HCT116 (cell line): ENCODE results near the gene KXD1. TPM values are rescaled to one million over a fixed set of nuclear protein-coding genes. Genes with fewer than 3 reads are reported as not detected.

ENCODE experiments used
- ATAC-seq: fragments of 200-7000 bp; cut with Tn5 transposase; 2 replicates; pipeline ENCODE4 v1.9.1; 2020; ENCODE audit warnings: mild to moderate bottlenecking, moderate library complexity
- BruUV-seq: library from RNA; stranded (reverse); fragments of 400-500 nt; replicated peaks from 2 replicates; lab custom pipeline; 2021; lab: Mats Ljungman, UMichigan
- CTCF ChIA-PET: fragments of 300-600 bp; sonication (Branson Sonifier 250); formaldehyde crosslinking; loops from one replicate; lab custom pipeline; 2021; ENCODE audit warnings: antibody characterized with exemption; lab: Charles Lee
- POLR2A ChIA-PET: fragments of 300-600, 350-600 bp; sonication (Branson Sonifier 250); formaldehyde crosslinking; loops from one replicate; lab custom pipeline; 2021; ENCODE audit warnings: antibody characterized with exemption; lab: Charles Lee
- RAD21 ChIA-PET, 2 experiments: fragments of 300-600 bp; sonication (Branson Sonifier 250); formaldehyde crosslinking; loops; one replicate each; lab custom pipeline; 2023; ENCODE audit warnings: low total read pairs in 2 of 2; ENCODE audit not compliant: uncharacterized antibody in 2 of 2, unreplicated experiment in 2 of 2, low non-redundant PET in 1 of 2; lab: Charles Lee
- DNase-seq: peaks from one replicate; pipeline ENCODE4 v3.0.0-alpha.2; 2010; ENCODE audit warnings: low read depth, low spot score
- H2AFZ ChIP-seq: fragments of 200-600 bp; shearing (Covaris generic), sonication (generic); 2 replicates; pipeline ENCODE4 v1.6.1; 2017; ENCODE audit warnings: low read depth, mixed run types, mixed read lengths, antibody characterized with exemption, low read length; ENCODE audit not compliant: poor library complexity, severe bottlenecking
- H3K27ac ChIP-seq: 2 replicates; pipeline ENCODE4 v1.5.1; 2012; ENCODE audit warnings: low read depth, low read length
- H3K27me3 ChIP-seq: fragments of 200-600 bp; sonication (generic); 2 replicates; pipeline ENCODE4 v1.6.1; 2016; ENCODE audit warnings: mixed run types, low read length, mixed read lengths; ENCODE audit not compliant: insufficient read depth
- H3K36me3 ChIP-seq, 2 experiments: fragments of 200-500 bp in 1 of 2; fragments of 200-600 bp in 1 of 2; sonication (Bioruptor generic) in 1 of 2; sonication (generic) in 1 of 2; 2 replicates each; pipeline versions ENCODE4 v1.5.1 to v1.6.1; 2014 to 2016; ENCODE audit warnings: low read length in 2 of 2, inconsistent platforms in 1 of 2, mixed read lengths in 1 of 2, mixed run types in 1 of 2; ENCODE audit not compliant: insufficient read depth in 2 of 2, control insufficient read depth in 1 of 2
- H3K4me1 ChIP-seq, 2 experiments: fragments of 200-600 bp in 1 of 2; sonication (generic) in 1 of 2; 2 replicates each; pipeline versions ENCODE4 v1.5.1 to v1.6.1; 2012 to 2017; ENCODE audit warnings: low read length in 2 of 2, inconsistent platforms in 1 of 2, mild to moderate bottlenecking in 1 of 2, mixed read lengths in 1 of 2, mixed run types in 1 of 2, moderate library complexity in 1 of 2; ENCODE audit not compliant: insufficient read depth in 2 of 2, control insufficient read depth in 1 of 2
- H3K4me2 ChIP-seq: fragments of 200-600 bp; sonication (generic); 2 replicates; pipeline ENCODE4 v1.6.1; 2017; ENCODE audit warnings: mixed run types, low read length, mixed read lengths
- H3K4me3 ChIP-seq, 2 experiments: fragments of 200-600 bp in 1 of 2; sonication (generic) in 1 of 2; replicated peaks in 1 of 2; 2 replicates each; pipeline ENCODE4 v1.5.1; 2011 to 2016; ENCODE audit warnings: low read length in 2 of 2, control low read depth in 1 of 2, low read depth in 1 of 2, mild to moderate bottlenecking in 1 of 2, mixed read lengths in 1 of 2, mixed run types in 1 of 2
- H3K79me2 ChIP-seq: fragments of 200-600 bp; sonication (generic); 2 replicates; pipeline ENCODE4 v1.6.1; 2017; ENCODE audit warnings: mild to moderate bottlenecking, mixed run types, low read length, moderate library complexity, mixed read lengths; ENCODE audit not compliant: insufficient read depth
- H3K9ac ChIP-seq: fragments of 200-600 bp; sonication (generic); 2 replicates; pipeline ENCODE4 v1.6.1; 2016; ENCODE audit warnings: low read length, mixed read lengths
- H3K9me2 ChIP-seq: fragments of 200-600 bp; sonication (generic), shearing (Covaris generic); 2 replicates; pipeline ENCODE4 v1.6.1; 2017; ENCODE audit warnings: mixed run types, mild to moderate bottlenecking, moderate library complexity; ENCODE audit not compliant: insufficient read depth
- H3K9me3 ChIP-seq, 2 experiments: fragments of 200-500 bp in 1 of 2; fragments of 200-600 bp in 1 of 2; sonication (Bioruptor generic) in 1 of 2; sonication (generic) in 1 of 2; 2 replicates each; pipeline ENCODE4 v1.6.1; 2014 to 2017; ENCODE audit warnings: low read length in 2 of 2, mixed read lengths in 2 of 2, inconsistent platforms in 1 of 2, low read depth in 1 of 2, mild to moderate bottlenecking in 1 of 2, mixed run types in 1 of 2, moderate library complexity in 1 of 2; ENCODE audit not compliant: control insufficient read depth in 1 of 2, insufficient read depth in 1 of 2
- H4K20me1 ChIP-seq: fragments of 200-600 bp; sonication (generic), shearing (Covaris generic); 2 replicates; pipeline ENCODE4 v1.6.1; 2017; ENCODE audit warnings: mixed run types, mild to moderate bottlenecking, moderate library complexity; ENCODE audit not compliant: insufficient read depth
- CEBPB ChIP-seq: IDR thresholded peaks from 2 replicates; pipeline ENCODE4 v1.6.1; 2012; ENCODE audit warnings: low read depth
- FOSL1 ChIP-seq: IDR thresholded peaks from 2 replicates; pipeline ENCODE4 v1.6.1; 2012; ENCODE audit warnings: low read depth
- JUND ChIP-seq: IDR thresholded peaks from 2 replicates; pipeline ENCODE4 v1.6.1; 2012
- POLR2AphosphoS5 ChIP-seq: IDR thresholded peaks from 2 replicates; pipeline ENCODE4 v1.6.1; 2011; ENCODE audit warnings: mild to moderate bottlenecking, low read depth, low read length, moderate library complexity
- SIN3A ChIP-seq: IDR thresholded peaks from 2 replicates; pipeline ENCODE4 v1.6.1; 2012; ENCODE audit warnings: low read depth
- SP1 ChIP-seq: IDR thresholded peaks from 2 replicates; pipeline ENCODE4 v1.6.1; 2012; ENCODE audit warnings: low read depth
- TCF7L2 ChIP-seq: IDR thresholded peaks from 2 replicates; pipeline ENCODE4 v1.7.0; 2011; ENCODE audit warnings: borderline replicate concordance, inconsistent platforms; ENCODE audit not compliant: insufficient read depth, insufficient read length; ENCODE audit errors: extremely low read depth
- YY1 ChIP-seq: IDR thresholded peaks from 2 replicates; pipeline ENCODE4 v1.6.1; 2011; ENCODE audit warnings: low read length, low read depth, moderate library complexity, mild to moderate bottlenecking; ENCODE audit not compliant: insufficient replicate concordance; ENCODE audit errors: extremely low read depth
- ZNF274 ChIP-seq: fragments of 200-500 bp; sonication (Bioruptor generic); IDR thresholded peaks from 2 replicates; pipeline ENCODE4 v1.6.1; 2014; ENCODE audit warnings: mild to moderate bottlenecking, low read depth, low read length, inconsistent platforms
- intact Hi-C: fragments of 100-400 bp; cut with micrococcal nuclease; formaldehyde crosslinking; loops from 2 replicates; pipeline ENCODE4 v1.10.0; 2022
- total RNA-seq: library from RNA; stranded (reverse); gene quantifications from one replicate; pipeline ENCODE4 v1.2.1, GENCODE V29; 2021; ENCODE audit not compliant: unreplicated experiment
- TF ChIP-seq, protein P1 (sequence below): IDR thresholded peaks from 2 replicates; pipeline ENCODE4 v1.6.1; 2012; ENCODE audit warnings: low read depth
- TF ChIP-seq, protein P2 (sequence below): IDR thresholded peaks from 2 replicates; pipeline ENCODE4 v1.6.1; 2012
- TF ChIP-seq, protein P3 (sequence below), 3 experiments: fragments of 200-600 bp in 1 of 3; sonication (generic) in 1 of 3; IDR thresholded peaks in 2 of 3; conservative IDR thresholded peaks in 1 of 3; 2 replicates each; pipeline ENCODE4 v1.5.1; 2012 to 2017; ENCODE audit warnings: low read depth in 2 of 3, low read length in 2 of 3, antibody characterized with exemption in 1 of 3, borderline replicate concordance in 1 of 3, control low read depth in 1 of 3, mild to moderate bottlenecking in 1 of 3, mixed read lengths in 1 of 3, mixed run types in 1 of 3, moderate library complexity in 1 of 3; ENCODE audit not compliant: insufficient read depth in 1 of 3

The KXD1 gene
- total RNA-seq, 1 experiment from 2014 or later = 139 TPM

DNA sequence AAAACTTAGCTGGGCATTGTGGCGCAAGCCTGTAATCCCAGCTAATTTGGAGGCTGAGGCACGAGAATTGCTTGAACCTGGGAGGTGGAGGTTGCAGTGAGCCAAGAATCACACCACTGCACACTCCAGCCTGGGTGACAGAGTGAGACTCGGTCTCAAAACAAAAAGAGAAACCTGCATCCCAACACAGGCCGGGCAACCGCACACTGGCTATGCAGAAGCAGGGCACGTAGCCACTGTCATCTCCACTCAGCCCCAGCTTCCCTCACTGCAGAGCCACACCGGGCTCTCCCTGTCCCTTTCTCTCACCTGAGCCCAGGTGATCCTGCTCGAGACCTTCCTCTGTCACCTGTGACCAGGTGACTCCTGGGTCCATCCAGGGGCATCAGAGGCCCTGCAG is 47.5 kb upstream of the KXD1 start:
- H3K4me2 ChIP-seq = no peak overlapping the region
- no peaks in the 10 kb centered on the region for H3K9me3 ChIP-seq
- no peak for DNase-seq
- BruUV-seq = no TSS peak
- ChIA-PET RAD21 (no interaction called here), POLR2A (interaction anchor here (1.8 kb wide), 1 partner anchor 10 kb away, joined by 5 read pairs; no protein-coding TSS in a partner anchor), CTCF (interaction anchor here (0.5 to 1.1 kb wide), 3 partner anchors 10 to 185 kb away, joined by 3 to 5 read pairs (median 3); no protein-coding TSS in a partner anchor)
- TF ChIP-seq SP1 (no peak), POLR2AphosphoS5 (no peak), CEBPB (no peak), ZNF274 (no peak), TCF7L2 (no peak), JUND (no peak), YY1 (no peak), SIN3A (no peak), FOSL1 (no peak)
- TF ChIP-seq, protein P1, sequence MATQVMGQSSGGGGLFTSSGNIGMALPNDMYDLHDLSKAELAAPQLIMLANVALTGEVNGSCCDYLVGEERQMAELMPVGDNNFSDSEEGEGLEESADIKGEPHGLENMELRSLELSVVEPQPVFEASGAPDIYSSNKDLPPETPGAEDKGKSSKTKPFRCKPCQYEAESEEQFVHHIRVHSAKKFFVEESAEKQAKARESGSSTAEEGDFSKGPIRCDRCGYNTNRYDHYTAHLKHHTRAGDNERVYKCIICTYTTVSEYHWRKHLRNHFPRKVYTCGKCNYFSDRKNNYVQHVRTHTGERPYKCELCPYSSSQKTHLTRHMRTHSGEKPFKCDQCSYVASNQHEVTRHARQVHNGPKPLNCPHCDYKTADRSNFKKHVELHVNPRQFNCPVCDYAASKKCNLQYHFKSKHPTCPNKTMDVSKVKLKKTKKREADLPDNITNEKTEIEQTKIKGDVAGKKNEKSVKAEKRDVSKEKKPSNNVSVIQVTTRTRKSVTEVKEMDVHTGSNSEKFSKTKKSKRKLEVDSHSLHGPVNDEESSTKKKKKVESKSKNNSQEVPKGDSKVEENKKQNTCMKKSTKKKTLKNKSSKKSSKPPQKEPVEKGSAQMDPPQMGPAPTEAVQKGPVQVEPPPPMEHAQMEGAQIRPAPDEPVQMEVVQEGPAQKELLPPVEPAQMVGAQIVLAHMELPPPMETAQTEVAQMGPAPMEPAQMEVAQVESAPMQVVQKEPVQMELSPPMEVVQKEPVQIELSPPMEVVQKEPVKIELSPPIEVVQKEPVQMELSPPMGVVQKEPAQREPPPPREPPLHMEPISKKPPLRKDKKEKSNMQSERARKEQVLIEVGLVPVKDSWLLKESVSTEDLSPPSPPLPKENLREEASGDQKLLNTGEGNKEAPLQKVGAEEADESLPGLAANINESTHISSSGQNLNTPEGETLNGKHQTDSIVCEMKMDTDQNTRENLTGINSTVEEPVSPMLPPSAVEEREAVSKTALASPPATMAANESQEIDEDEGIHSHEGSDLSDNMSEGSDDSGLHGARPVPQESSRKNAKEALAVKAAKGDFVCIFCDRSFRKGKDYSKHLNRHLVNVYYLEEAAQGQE = no peak
- TF ChIP-seq, protein P2, sequence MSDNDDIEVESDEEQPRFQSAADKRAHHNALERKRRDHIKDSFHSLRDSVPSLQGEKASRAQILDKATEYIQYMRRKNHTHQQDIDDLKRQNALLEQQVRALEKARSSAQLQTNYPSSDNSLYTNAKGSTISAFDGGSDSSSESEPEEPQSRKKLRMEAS = no peak
- TF ChIP-seq, protein P3, sequence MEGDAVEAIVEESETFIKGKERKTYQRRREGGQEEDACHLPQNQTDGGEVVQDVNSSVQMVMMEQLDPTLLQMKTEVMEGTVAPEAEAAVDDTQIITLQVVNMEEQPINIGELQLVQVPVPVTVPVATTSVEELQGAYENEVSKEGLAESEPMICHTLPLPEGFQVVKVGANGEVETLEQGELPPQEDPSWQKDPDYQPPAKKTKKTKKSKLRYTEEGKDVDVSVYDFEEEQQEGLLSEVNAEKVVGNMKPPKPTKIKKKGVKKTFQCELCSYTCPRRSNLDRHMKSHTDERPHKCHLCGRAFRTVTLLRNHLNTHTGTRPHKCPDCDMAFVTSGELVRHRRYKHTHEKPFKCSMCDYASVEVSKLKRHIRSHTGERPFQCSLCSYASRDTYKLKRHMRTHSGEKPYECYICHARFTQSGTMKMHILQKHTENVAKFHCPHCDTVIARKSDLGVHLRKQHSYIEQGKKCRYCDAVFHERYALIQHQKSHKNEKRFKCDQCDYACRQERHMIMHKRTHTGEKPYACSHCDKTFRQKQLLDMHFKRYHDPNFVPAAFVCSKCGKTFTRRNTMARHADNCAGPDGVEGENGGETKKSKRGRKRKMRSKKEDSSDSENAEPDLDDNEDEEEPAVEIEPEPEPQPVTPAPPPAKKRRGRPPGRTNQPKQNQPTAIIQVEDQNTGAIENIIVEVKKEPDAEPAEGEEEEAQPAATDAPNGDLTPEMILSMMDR (IDR thresholded peaks at IDR 0.05 in 2 of 3, conservative IDR thresholded peaks at IDR 0.05 in 1 of 3; ENCODE audit: borderline replicate concordance in 1 of 3, insufficient read depth in 1 of 3, low read depth in 2 of 3, low read length in 2 of 3) = no peak
- H3K9ac ChIP-seq = no peak overlapping the region
- H3K27ac ChIP-seq = no peak overlapping the region
- no peak for ATAC-seq
- peaks cover 7% of the 10 kb centered on the region; the same call in 1 of the 2 replicates for H4K20me1 ChIP-seq
- H3K27me3 ChIP-seq = no peaks in the 10 kb centered on the region
- no peak overlapping the region for H3K4me3 ChIP-seq
- no peaks in the 10 kb centered on the region for H3K9me2 ChIP-seq
- intact Hi-C loops = no loop called here
- peaks cover 14 to 31% of the 10 kb centered on the region in 2 experiments for H3K4me1 ChIP-seq
- H2AFZ ChIP-seq = no peak overlapping the region
- peaks cover 93% of the 10 kb centered on the region for H3K79me2 ChIP-seq
- no peaks in the 10 kb centered on the region; a peak in 2 of 4 replicates for H3K36me3 ChIP-seq
